Measurements from ENCODE around the gene DOK4. TPM values are rescaled to one million over a fixed set of nuclear protein-coding genes. Genes with fewer than 3 reads are reported as not detected.

DOK4 gene
- total RNA-seq, 1 donor from 2014 or later = 83.6 TPM

DNA sequence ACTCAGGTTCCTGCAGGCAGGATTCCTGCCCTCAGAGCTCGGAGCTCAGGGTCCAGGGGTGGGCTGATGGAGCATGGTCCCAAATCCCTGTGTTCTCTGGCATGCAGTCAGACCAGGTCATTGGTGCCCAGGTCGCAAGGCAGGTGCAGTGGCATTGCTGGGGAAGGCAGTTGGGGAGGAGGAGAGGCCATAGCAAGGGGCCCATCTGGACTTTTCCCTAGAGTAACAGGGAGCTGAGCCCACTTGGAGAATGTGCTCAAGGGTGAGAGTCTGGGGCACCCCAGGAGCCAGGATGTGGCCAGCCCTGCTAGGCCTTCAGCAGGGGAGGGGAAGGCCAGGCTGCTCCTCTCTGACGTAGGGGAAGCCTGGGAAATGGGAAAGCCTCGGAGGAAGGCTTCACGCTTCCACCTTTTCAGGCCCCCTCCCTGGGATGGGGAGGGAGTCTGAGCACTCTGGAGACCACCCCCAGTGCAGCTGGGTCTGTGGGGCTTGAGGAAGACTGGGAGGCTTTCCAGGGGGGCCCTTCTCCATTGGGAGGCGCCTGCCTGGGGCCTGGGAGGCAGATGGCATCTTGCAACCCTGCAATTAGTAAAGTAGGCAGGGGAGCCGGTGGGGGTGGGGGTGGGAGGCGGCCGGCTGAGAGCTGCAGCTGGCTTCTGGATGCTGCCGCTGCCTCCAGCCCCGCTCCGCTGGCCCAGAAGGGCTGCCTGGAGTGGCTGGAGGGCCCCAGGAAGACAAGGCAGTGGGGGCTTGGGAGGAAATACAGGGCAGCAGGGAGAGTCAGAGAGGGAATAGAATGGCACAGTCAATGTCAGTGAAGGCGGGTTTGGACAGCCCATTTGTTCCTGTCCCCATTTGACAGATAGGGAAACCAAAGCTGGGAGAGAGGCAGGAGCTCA is 21.1 kb upstream of the DOK4 start:
- Mint-ChIP-seq H3K9me3 (no peaks in the 10 kb centered on the region), H3K27me3 (ENCODE audit: low read depth) (no peaks in the 10 kb centered on the region), H3K27ac (peak overlapping the region; percentile 83), H3K36me3 (peaks cover 2% of the 10 kb centered on the region), H3K4me1 (peaks cover 71% of the 10 kb centered on the region), H3K4me3 (no peak overlapping the region)
- DNase-seq (ENCODE audit: low spot score in 2 of 2, unreplicated experiment in 2 of 2) = no peak
- TF ChIP-seq, protein P1, sequence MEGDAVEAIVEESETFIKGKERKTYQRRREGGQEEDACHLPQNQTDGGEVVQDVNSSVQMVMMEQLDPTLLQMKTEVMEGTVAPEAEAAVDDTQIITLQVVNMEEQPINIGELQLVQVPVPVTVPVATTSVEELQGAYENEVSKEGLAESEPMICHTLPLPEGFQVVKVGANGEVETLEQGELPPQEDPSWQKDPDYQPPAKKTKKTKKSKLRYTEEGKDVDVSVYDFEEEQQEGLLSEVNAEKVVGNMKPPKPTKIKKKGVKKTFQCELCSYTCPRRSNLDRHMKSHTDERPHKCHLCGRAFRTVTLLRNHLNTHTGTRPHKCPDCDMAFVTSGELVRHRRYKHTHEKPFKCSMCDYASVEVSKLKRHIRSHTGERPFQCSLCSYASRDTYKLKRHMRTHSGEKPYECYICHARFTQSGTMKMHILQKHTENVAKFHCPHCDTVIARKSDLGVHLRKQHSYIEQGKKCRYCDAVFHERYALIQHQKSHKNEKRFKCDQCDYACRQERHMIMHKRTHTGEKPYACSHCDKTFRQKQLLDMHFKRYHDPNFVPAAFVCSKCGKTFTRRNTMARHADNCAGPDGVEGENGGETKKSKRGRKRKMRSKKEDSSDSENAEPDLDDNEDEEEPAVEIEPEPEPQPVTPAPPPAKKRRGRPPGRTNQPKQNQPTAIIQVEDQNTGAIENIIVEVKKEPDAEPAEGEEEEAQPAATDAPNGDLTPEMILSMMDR (IDR thresholded peaks at IDR 0.05; ENCODE audit: unreplicated experiment) = no peak

DNA sequence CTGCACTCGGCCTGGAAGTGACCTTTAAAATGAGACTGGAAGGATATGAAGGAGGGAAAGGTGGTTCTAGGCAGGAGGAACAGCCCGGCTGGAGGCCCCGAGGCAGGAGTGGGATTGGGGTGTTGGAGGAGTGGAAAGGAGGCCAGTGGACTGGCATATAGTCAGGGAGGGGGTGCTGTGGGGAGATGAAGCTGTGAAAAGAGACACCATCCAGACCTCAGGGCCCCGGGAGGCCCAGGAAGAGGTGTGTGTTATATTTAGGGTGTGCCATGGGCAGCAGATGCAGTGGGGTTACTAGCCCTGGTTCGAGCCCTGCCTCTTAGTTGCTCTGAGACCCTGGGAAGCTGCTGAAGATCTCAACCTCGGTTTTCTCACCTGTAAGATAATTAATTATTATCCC is 18.9 kb upstream of the DOK4 start:
- Mint-ChIP-seq H3K9me3 (no peaks in the 10 kb centered on the region), H3K27ac (no peak overlapping the region), H3K27me3 (ENCODE audit: low read depth) (no peaks in the 10 kb centered on the region), H3K4me3 (no peak overlapping the region), H3K4me1 (peaks cover 77% of the 10 kb centered on the region), H3K36me3 (no peaks in the 10 kb centered on the region)
- no peak for DNase-seq (ENCODE audit: low spot score in 2 of 2, unreplicated experiment in 2 of 2)
- TF ChIP-seq, protein P1 (IDR thresholded peaks at IDR 0.05; ENCODE audit: unreplicated experiment) = no peak

DNA sequence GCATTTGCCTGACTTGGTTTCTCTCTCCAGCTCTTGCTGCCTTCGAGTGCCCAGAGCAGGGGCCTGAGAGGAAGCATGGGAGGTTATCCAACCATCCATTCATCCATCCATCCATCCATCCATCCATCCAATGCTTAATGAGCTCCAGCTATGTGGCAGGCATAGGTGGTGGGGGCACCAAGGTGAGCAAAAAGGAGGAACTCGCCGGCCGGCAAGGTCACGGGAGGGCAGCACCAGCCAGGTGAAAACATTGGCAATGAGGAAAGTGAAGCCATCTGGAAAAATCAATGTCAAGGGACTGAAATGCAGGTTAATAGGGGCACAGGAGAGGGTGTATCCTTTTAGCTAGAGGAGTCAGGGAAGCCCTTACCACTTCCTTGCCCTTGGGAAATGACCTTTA is 18.2 kb upstream of the DOK4 start:
- no peaks in the 10 kb centered on the region for H3K9me3 Mint-ChIP-seq
- TF ChIP-seq, protein P1 (IDR thresholded peaks at IDR 0.05; ENCODE audit: unreplicated experiment) = no peak

DNA sequence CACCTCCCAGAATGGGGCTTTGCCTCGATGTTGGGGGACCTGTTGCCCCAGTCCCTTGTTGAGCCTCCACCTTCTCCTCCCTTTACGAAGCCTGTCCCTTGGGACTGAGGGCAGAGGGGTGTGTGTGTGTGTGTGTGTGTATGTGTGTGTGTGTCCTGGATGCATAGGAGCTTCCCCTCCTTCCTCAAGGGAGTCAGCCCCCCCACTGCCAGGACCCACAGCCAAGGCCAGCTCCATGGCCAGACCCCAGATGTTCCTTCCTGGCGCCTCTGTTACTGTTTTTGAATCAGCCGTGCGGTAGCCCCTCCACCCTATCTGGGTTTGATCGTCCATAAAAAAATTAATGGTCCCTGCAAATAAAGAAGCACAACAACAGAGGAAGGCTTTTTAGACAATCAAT is 17.7 kb upstream of the DOK4 start:
- H3K27me3 Mint-ChIP-seq (ENCODE audit: low read depth) = no peaks in the 10 kb centered on the region
- H3K4me3 Mint-ChIP-seq = no peak overlapping the region
- H3K4me1 Mint-ChIP-seq = peaks cover 66% of the 10 kb centered on the region
- H3K9me3 Mint-ChIP-seq = no peaks in the 10 kb centered on the region
- DNase-seq (ENCODE audit: low spot score in 2 of 2, unreplicated experiment in 2 of 2) = no peak
- H3K36me3 Mint-ChIP-seq = no peaks in the 10 kb centered on the region
- H3K27ac Mint-ChIP-seq = no peak overlapping the region
- TF ChIP-seq, protein P1 (IDR thresholded peaks at IDR 0.05; ENCODE audit: unreplicated experiment) = no peak

More for the DNA sequence above, 18.2 kb upstream of the DOK4 start:
- Mint-ChIP-seq H3K4me1 (peaks cover 70% of the 10 kb centered on the region), H3K27me3 (ENCODE audit: low read depth) (no peaks in the 10 kb centered on the region), H3K27ac (no peak overlapping the region), H3K4me3 (no peak overlapping the region), H3K36me3 (no peaks in the 10 kb centered on the region)
- DNase-seq (ENCODE audit: low spot score in 2 of 2, unreplicated experiment in 2 of 2) = no peak

DNA sequence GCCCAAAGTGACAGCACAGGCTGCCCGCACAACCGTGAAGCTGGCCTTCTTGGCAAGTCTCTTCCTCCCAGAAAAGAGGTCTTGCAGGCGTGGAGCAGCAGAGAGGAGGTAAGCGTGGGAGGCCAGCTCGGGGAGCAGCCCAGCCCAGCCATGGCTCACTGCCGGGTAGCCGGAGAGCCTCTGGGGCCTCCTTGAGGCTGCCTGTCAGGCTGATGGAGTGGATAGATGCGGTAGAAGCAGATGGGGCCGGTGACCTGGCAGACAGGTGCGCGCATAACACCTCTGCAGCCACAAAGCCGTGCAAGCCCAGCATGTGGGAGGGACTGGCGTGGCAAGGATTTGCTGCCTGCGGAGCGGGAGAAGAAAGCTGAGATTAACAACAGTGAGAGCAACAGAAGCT is 17.1 kb upstream of the DOK4 start:
- no peaks in the 10 kb centered on the region for H3K27me3 Mint-ChIP-seq (ENCODE audit: low read depth)
- no peaks in the 10 kb centered on the region for H3K36me3 Mint-ChIP-seq
- peak overlapping the region; percentile 72 for H3K27ac Mint-ChIP-seq
- H3K4me1 Mint-ChIP-seq = peaks cover 61% of the 10 kb centered on the region
- TF ChIP-seq, protein P1 (IDR thresholded peaks at IDR 0.05; ENCODE audit: unreplicated experiment) = no peak
- H3K4me3 Mint-ChIP-seq = no peak overlapping the region
- no peaks in the 10 kb centered on the region for H3K9me3 Mint-ChIP-seq
- DNase-seq (ENCODE audit: low spot score in 2 of 2, unreplicated experiment in 2 of 2) = no peak

Data from mesothelial cell of epicardium (in vitro differentiated cells).